Esophagus muscularis mucosa (tissue), 4 donors: ENCODE measurements around the gene ERN1. TPM values are rescaled to one million over a fixed set of nuclear protein-coding genes. Genes with fewer than 3 reads are reported as not detected.

ENCODE experiments used
- DNase-seq: peaks from one replicate; pipeline ENCODE4 v3.0.0-alpha.2; 2017; ENCODE audit errors: extremely low spot score
- H3K27ac ChIP-seq, 4 donors: fragments of 200-600 bp; sonication (generic); replicated peaks in 1 of 4; 1 replicate in 3 of 4; 2 replicates in 1 of 4; pipeline ENCODE4 v1.5.1; 2016 to 2019; ENCODE audit warnings: mild to moderate bottlenecking in 1 of 4
- H3K27me3 ChIP-seq, 4 donors: fragments of 200-600 bp; sonication (generic); one replicate each; pipeline versions ENCODE4 v1.5.1 to v1.6.0; 2016 to 2019
- H3K36me3 ChIP-seq, 4 donors: fragments of 200-600 bp; sonication (generic); one replicate each; pipeline ENCODE4 v1.5.1; 2016 to 2019
- H3K4me1 ChIP-seq, 4 donors: fragments of 200-600 bp; sonication (generic); one replicate each; pipeline ENCODE4 v1.5.1; 2016 to 2019
- H3K4me3 ChIP-seq, 4 donors: fragments of 200-600 bp; sonication (generic); 1 replicate in 2 of 4; 2 replicates in 2 of 4; pipeline ENCODE4 v1.5.1; 2016 to 2019; ENCODE audit warnings: mild to moderate bottlenecking in 4 of 4, moderate library complexity in 1 of 4
- H3K9me3 ChIP-seq, 4 donors: fragments of 200-600 bp; sonication (generic); 1 replicate in 3 of 4; 2 replicates in 1 of 4; pipeline ENCODE4 v1.5.1; 2016 to 2019
- CTCF ChIP-seq, 3 experiments: fragments of 200-600 bp in 2 of 3; fragments of 450-650 bp in 1 of 3; sonication (generic) in 2 of 3; IDR thresholded peaks; one replicate each; pipeline ENCODE4 v1.5.1; 2017 to 2019; ENCODE audit warnings: antibody characterized with exemption in 3 of 3, mild to moderate bottlenecking in 2 of 3, moderate library complexity in 1 of 3
- EP300 ChIP-seq: sonication (generic); formaldehyde crosslinking; IDR thresholded peaks from one replicate; pipeline ENCODE4 v1.6.1; 2017; ENCODE audit warnings: antibody characterized with exemption
- POLR2A ChIP-seq: fragments of 450-650 bp; IDR thresholded peaks from one replicate; pipeline ENCODE4 v1.6.1; 2017; ENCODE audit warnings: antibody characterized with exemption, moderate library complexity, mild to moderate bottlenecking, low read depth
- POLR2AphosphoS5 ChIP-seq, 2 donors: sonication (generic); formaldehyde crosslinking; IDR thresholded peaks; one replicate each; pipeline ENCODE4 v1.6.1; 2017; ENCODE audit warnings: antibody characterized with exemption in 2 of 2
- WGBS: methylation state at CpG from one replicate; pipeline ENCODE4 v1.1.5; 2018; 5-methylcytosine and 5-hydroxymethylcytosine counted together
- intact Hi-C: fragments of 100-400 bp; cut with DNase I; formaldehyde crosslinking; loops from one replicate; pipeline ENCODE4 v1.15.1; 2023
- total RNA-seq, 4 donors: library from RNA; depleted of rRNA; stranded (reverse); fragments of >200 nt; gene quantifications; one replicate each; pipeline versions ENCODE4 v1.1.0 to v1.2.1, GENCODE V29; 2016

The ERN1 gene
- total RNA-seq, 4 donors from 2014 or later: 6.2 to 11.2 (median 9.3) TPM

GRCh38 chr17:64149196-64149595 is 19.3 kb upstream of the ERN1 start:
- DNase-seq: no peak
- Histone ChIP-seq H3K27ac (peak overlapping the region in 1 of 4 donors; percentile 86), H3K4me3 (no peak overlapping the region), H3K4me1 (peaks cover 22 to 42% (median 32%) of the 10 kb centered on the region in 4 donors), H3K9me3 (no peaks in the 10 kb centered on the region), H3K36me3 (peaks cover 0 to 44% (median 22%) of the 10 kb centered on the region in 4 donors), H3K27me3 (no peaks in the 10 kb centered on the region)
- 97% methylated on average over 6 of the region's 6 CpGs for WGBS
- intact Hi-C loops: loop anchor here (5.0 kb wide), 2 partner anchors 113 to 133 kb away; partner anchors contain the start of gene TEX2
- no peak for TF ChIP-seq POLR2A
- TF ChIP-seq POLR2AphosphoS5 (IDR thresholded peaks at IDR 0.05): no peak

- intact Hi-C loops: loop anchor here (5.0 kb wide), 2 partner anchors 114 to 134 kb away; partner anchors contain the start of gene TEX2
Observed at GRCh38 chr17:64148699-64149098, 18.8 kb upstream of the ERN1 start.

GRCh38 chr17:64148017-64148631 is 18.2 kb upstream of the ERN1 start:
- Histone ChIP-seq H3K27me3 (no peaks in the 10 kb centered on the region), H3K4me3 (no peak overlapping the region), H3K4me1 (peaks cover 22 to 37% (median 28%) of the 10 kb centered on the region in 4 donors), H3K27ac (peak overlapping the region in 3 of 4 donors; percentile 86 to 96 (median 92)), H3K9me3 (no peaks in the 10 kb centered on the region), H3K36me3 (peaks cover 0 to 36% (median 16%) of the 10 kb centered on the region in 4 donors)
- WGBS: 60% methylated on average over 7 of the region's 8 CpGs
- no peak for DNase-seq
- intact Hi-C loops: loop anchor here (5.0 kb wide), 2 partner anchors 114 to 134 kb away; partner anchors contain the start of gene TEX2
- TF ChIP-seq EP300 (no peak), POLR2AphosphoS5 (IDR thresholded peaks at IDR 0.05) (no peak), CTCF (IDR thresholded peaks at IDR 0.05) (no peak)

More at GRCh38 chr17:64148699-64149098, 18.8 kb upstream of the ERN1 start:
- no peak overlapping the region for H3K4me3 ChIP-seq
- H3K9me3 ChIP-seq: no peaks in the 10 kb centered on the region
- H3K36me3 ChIP-seq: peaks cover 0 to 41% (median 19%) of the 10 kb centered on the region in 4 donors
- H3K27ac ChIP-seq: peak overlapping the region in 3 of 4 donors; percentile 38 to 96 (median 86)
- 94% methylated on average over 4 of the region's 4 CpGs for WGBS
- TF ChIP-seq POLR2AphosphoS5 (IDR thresholded peaks at IDR 0.05): no peak
- TF ChIP-seq POLR2A: no peak
- no peak for TF ChIP-seq EP300
- no peak for TF ChIP-seq CTCF (IDR thresholded peaks at IDR 0.05)
- H3K27me3 ChIP-seq: no peaks in the 10 kb centered on the region
- peaks cover 22 to 37% (median 31%) of the 10 kb centered on the region in 4 donors for H3K4me1 ChIP-seq
- no peak for DNase-seq

GRCh38 chr17:64147110-64148016 is 17.4 kb upstream of the ERN1 start:
- H3K4me1 ChIP-seq: peaks cover 22 to 37% (median 25%) of the 10 kb centered on the region in 4 donors
- no peak for TF ChIP-seq POLR2AphosphoS5 (IDR thresholded peaks at IDR 0.05)
- no peak for TF ChIP-seq EP300
- TF ChIP-seq POLR2A: no peak
- no peak for TF ChIP-seq CTCF (IDR thresholded peaks at IDR 0.05)
- H3K4me3 ChIP-seq: peak overlapping the region; percentile 69 to 81 (median 79)
- H3K27me3 ChIP-seq: no peaks in the 10 kb centered on the region
- DNase-seq: no peak
- intact Hi-C loops: loop anchor here (5.0 kb wide), 2 partner anchors 115 to 135 kb away; partner anchors contain the start of gene TEX2
- WGBS: 58% methylated on average over 15 of the region's 15 CpGs
- H3K9me3 ChIP-seq: no peaks in the 10 kb centered on the region
- H3K27ac ChIP-seq: peak overlapping the region; percentile 86 to 96 (median 93)
- peaks cover 0 to 28% (median 13%) of the 10 kb centered on the region in 4 donors for H3K36me3 ChIP-seq
